GM12874 (cell line): Measurements from ENCODE around the gene FA2H.

Experiments
- CTCF ChIP-seq: IDR thresholded peaks from 2 replicates; pipeline ENCODE4 v1.5.1; 2011; ENCODE audit warnings: low read depth, mild to moderate bottlenecking, control low read depth, low read length, moderate library complexity; ENCODE audit not compliant: insufficient read depth

Gene FA2H

GRCh38 chr16:74700438-74701225 is 74.0 kb downstream of the FA2H start, which contains the start of gene MLKL:
MLKL (minus strand) TSS chr16:74700862; CDS start chr16:74695757, 5,105 bp downstream.
- peak; percentile 28 for TF ChIP-seq CTCF

DNA sequence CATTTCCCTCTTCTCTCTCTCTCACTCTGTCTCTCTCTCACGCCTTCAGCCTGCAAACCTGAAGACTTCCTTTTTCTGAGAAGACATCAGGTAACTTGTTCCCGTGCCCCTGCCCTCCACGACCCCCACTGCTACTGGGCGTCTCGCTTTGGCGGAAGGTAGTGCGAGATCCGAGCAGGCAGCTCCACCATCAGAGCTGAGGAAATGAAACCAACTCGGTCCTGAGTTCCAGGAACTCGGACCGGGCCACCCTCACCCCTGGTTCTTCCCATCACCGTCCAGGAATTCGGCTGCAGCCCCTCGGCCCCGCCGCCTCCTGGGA is 74.5 kb downstream of the FA2H start:
- TF ChIP-seq CTCF = no peak

DNA sequence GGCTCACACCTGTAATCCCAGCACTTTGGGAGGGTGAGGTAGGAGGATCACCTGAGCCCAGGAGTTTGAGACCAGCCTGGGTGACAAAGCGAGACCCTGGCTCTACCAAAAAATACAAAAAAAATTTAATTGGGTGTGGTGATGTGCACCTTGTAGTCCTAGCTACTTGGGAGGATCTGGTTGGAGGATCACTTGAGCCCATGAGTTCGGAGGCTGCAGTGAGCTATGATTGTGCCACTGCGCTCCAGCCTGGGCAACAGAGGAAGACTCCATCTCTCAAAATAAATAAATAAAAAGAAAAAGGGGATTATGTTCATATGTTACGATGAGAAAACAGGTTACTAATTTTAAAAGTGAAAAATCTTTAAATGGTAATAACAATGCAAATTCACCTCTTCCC is 75.0 kb downstream of the FA2H start:
- TF ChIP-seq CTCF = no peak

- no peak for TF ChIP-seq CTCF
These were observed 76.4 kb downstream of the FA2H start for GRCh38 chr16:74698222-74698621.

GRCh38 chr16:74695450-74696422 is 78.9 kb downstream of the FA2H start:
- no peak for TF ChIP-seq CTCF

GRCh38 chr16:74691093-74691855 is 83.3 kb downstream of the FA2H start:
- TF ChIP-seq CTCF = no peak

GRCh38 chr16:74682556-74682955 is 92.1 kb downstream of the FA2H start:
- no peak for TF ChIP-seq CTCF
